Liver (tissue), 9 donors: Measurements from ENCODE around the gene HCK. TPM values are rescaled to one million over a fixed set of nuclear protein-coding genes. Genes with fewer than 3 reads are reported as not detected.

ENCODE experiments used
- DNase-seq: peaks from one replicate; pipeline ENCODE4 v3.0.0-alpha.2; 2017; ENCODE audit warnings: low spot score
- H3K27ac ChIP-seq, 2 donors: one replicate each; pipeline ENCODE4 v1.7.0; 2013; ENCODE audit warnings: inconsistent platforms in 2 of 2, low read length in 2 of 2, control low read depth in 1 of 2, low read depth in 1 of 2, mild to moderate bottlenecking in 1 of 2
- H3K27me3 ChIP-seq, 4 donors: one replicate each; pipeline versions ENCODE4 v1.6.1 to v1.7.0; 2013; ENCODE audit warnings: low read length in 3 of 4, inconsistent platforms in 1 of 4, mild to moderate bottlenecking in 1 of 4, moderate library complexity in 1 of 4; ENCODE audit not compliant: control insufficient read depth in 4 of 4, insufficient read depth in 4 of 4
- H3K36me3 ChIP-seq, 4 donors: one replicate each; pipeline versions ENCODE4 v1.6.1 to v1.7.0; 2013; ENCODE audit warnings: low read length in 3 of 4, mild to moderate bottlenecking in 3 of 4, low read depth in 1 of 4, moderate library complexity in 1 of 4; ENCODE audit not compliant: control insufficient read depth in 4 of 4, insufficient read depth in 3 of 4
- H3K4me1 ChIP-seq, 4 donors: one replicate each; pipeline versions ENCODE4 v1.6.1 to v1.7.0; 2013; ENCODE audit warnings: low read length in 3 of 4, mild to moderate bottlenecking in 3 of 4, moderate library complexity in 1 of 4; ENCODE audit not compliant: control insufficient read depth in 4 of 4, insufficient read depth in 4 of 4
- H3K4me3 ChIP-seq, 3 donors: one replicate each; pipeline versions ENCODE4 v1.6.1 to v1.7.0; 2013; ENCODE audit warnings: low read length in 3 of 3, control low read depth in 1 of 3, low read depth in 1 of 3, mild to moderate bottlenecking in 1 of 3
- H3K9ac ChIP-seq, 2 donors: one replicate each; pipeline ENCODE4 v1.7.0; 2013; ENCODE audit warnings: low read length in 2 of 2, mild to moderate bottlenecking in 2 of 2, moderate library complexity in 2 of 2, control low read depth in 1 of 2, low read depth in 1 of 2
- H3K9me3 ChIP-seq, 4 donors: one replicate each; pipeline versions ENCODE4 v1.6.1 to v1.7.0; 2013; ENCODE audit warnings: low read length in 3 of 4; ENCODE audit not compliant: control insufficient read depth in 4 of 4
- ATF3 ChIP-seq: IDR thresholded peaks from 2 replicates; pipeline ENCODE4 v1.6.1; 2016; ENCODE audit warnings: antibody characterized with exemption
- FOXA1 ChIP-seq: IDR thresholded peaks from 2 replicates; pipeline ENCODE4 v1.6.1; 2016; ENCODE audit warnings: antibody characterized with exemption
- GABPA ChIP-seq, 2 donors: IDR thresholded peaks in 1 of 2; conservative IDR thresholded peaks in 1 of 2; 2 replicates each; pipeline ENCODE4 v1.6.1; 2016; ENCODE audit warnings: antibody characterized with exemption in 2 of 2, mild to moderate bottlenecking in 1 of 2, moderate library complexity in 1 of 2
- HNF4A ChIP-seq, 2 donors: conservative IDR thresholded peaks; 2 replicates each; pipeline ENCODE4 v1.6.1; 2016; ENCODE audit warnings: antibody characterized with exemption in 2 of 2, mild to moderate bottlenecking in 2 of 2
- HNF4G ChIP-seq: IDR thresholded peaks from 2 replicates; pipeline ENCODE4 v1.6.1; 2016; ENCODE audit warnings: antibody characterized with exemption
- JUND ChIP-seq, 2 donors: IDR thresholded peaks; 2 replicates each; pipeline ENCODE4 v1.6.1; 2016; ENCODE audit warnings: antibody characterized with exemption in 2 of 2
- MAX ChIP-seq: IDR thresholded peaks from 2 replicates; pipeline ENCODE4 v1.6.1; 2016; ENCODE audit warnings: antibody characterized with exemption
- NR2F2 ChIP-seq: IDR thresholded peaks from 2 replicates; pipeline ENCODE4 v1.6.1; 2016; ENCODE audit warnings: antibody characterized with exemption
- RAD21 ChIP-seq, 2 donors: IDR thresholded peaks; 2 replicates each; pipeline ENCODE4 v1.6.1; 2016; ENCODE audit warnings: antibody characterized with exemption in 2 of 2, mild to moderate bottlenecking in 2 of 2
- REST ChIP-seq: IDR thresholded peaks from 2 replicates; pipeline ENCODE4 v1.6.1; 2016; ENCODE audit warnings: antibody characterized with exemption, mild to moderate bottlenecking
- RXRA ChIP-seq, 2 donors: IDR thresholded peaks; 2 replicates each; pipeline ENCODE4 v1.6.1; 2017 to 2018; ENCODE audit warnings: antibody characterized with exemption in 2 of 2, mild to moderate bottlenecking in 1 of 2
- TAF1 ChIP-seq: conservative IDR thresholded peaks from 2 replicates; pipeline ENCODE4 v1.6.1; 2016; ENCODE audit warnings: antibody characterized with exemption, mild to moderate bottlenecking
- YY1 ChIP-seq: IDR thresholded peaks from 2 replicates; pipeline ENCODE4 v1.6.1; 2016; ENCODE audit warnings: antibody characterized with exemption, mild to moderate bottlenecking
- ZBTB33 ChIP-seq: IDR thresholded peaks from 2 replicates; pipeline ENCODE4 v1.6.1; 2016; ENCODE audit warnings: antibody characterized with exemption
- WGBS: extraction: QIAGEN DNeasy Blood & Tissue Kit; methylation state at CpG from one replicate; pipeline ENCODE4 v1.1.7; 2013; 5-methylcytosine and 5-hydroxymethylcytosine counted together
- polyA plus RNA-seq, 2 donors: library from polyadenylated mRNA; stranded (reverse) in 1 of 2; unstranded in 1 of 2; fragments of 200-250 nt in 1 of 2; fragments of >200 nt in 1 of 2; fragmentation: Nextera tagmentation in 1 of 2; extraction: Ambion mirVana in 1 of 2; gene quantifications; one replicate each; pipeline versions ENCODE4 v1.2.1 to v1.2.3, GENCODE V29; 2013 to 2015
- total RNA-seq, 2 donors: library from RNA; depleted of rRNA; stranded (reverse); fragments of >200 nt; gene quantifications; one replicate each; pipeline ENCODE4 v1.2.3, GENCODE V29; 2014
- TF ChIP-seq, protein P1 (sequence below): fragments of 150-350 bp; IDR thresholded peaks from 2 replicates; pipeline ENCODE4 v1.5.1; 2017; ENCODE audit warnings: improper control_type of control experiment, low read depth, low read length; ENCODE audit not compliant: missing input control
- donor health status: healthy.
- donor health status: healthy.
- donor health status: healthy.
- donor health status: healthy.
- donor health status: healthy.

HCK gene
- total and polyA plus RNA-seq, 4 donors = 1.8 to 20.6 (median 10.2) TPM

DNA sequence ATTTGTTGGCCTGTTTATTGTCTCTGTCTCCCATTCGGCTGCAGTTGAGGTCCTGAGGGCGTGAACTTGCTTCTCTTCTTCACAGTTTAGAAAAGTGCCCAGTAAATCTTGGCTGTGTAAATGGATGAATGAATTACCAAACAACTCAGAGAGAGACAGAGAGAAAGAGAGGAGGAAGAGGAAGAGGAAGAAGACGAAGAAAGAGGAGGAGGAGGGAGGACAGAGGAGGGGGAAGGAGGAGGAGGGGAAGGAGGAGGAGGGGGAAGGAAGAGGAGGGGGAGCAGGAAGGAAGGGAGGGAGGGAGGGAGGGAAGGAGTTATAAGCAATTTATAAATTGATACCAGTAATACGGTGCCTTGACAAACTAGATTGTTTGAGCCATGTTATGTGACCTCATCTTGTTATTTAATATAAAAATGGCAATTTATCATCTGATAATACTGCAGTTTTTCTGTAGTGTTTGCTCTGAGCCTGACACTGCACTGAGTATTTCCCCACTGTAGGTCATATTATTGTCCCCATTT, 18.7 kb downstream of the HCK start:
- Histone ChIP-seq H3K9me3 (no peaks in the 10 kb centered on the region), H3K9ac (no peak overlapping the region), H3K4me1 (no peaks in the 10 kb centered on the region), H3K27me3 (no peaks in the 10 kb centered on the region), H3K27ac (no peak overlapping the region), H3K4me3 (no peak overlapping the region), H3K36me3 (no peaks in the 10 kb centered on the region)
- DNase-seq = no peak
- no peak for TF ChIP-seq FOXA1
- TF ChIP-seq HNF4G = no peak
- TF ChIP-seq REST = no peak
- no peak for TF ChIP-seq NR2F2
- TF ChIP-seq, protein P1, sequence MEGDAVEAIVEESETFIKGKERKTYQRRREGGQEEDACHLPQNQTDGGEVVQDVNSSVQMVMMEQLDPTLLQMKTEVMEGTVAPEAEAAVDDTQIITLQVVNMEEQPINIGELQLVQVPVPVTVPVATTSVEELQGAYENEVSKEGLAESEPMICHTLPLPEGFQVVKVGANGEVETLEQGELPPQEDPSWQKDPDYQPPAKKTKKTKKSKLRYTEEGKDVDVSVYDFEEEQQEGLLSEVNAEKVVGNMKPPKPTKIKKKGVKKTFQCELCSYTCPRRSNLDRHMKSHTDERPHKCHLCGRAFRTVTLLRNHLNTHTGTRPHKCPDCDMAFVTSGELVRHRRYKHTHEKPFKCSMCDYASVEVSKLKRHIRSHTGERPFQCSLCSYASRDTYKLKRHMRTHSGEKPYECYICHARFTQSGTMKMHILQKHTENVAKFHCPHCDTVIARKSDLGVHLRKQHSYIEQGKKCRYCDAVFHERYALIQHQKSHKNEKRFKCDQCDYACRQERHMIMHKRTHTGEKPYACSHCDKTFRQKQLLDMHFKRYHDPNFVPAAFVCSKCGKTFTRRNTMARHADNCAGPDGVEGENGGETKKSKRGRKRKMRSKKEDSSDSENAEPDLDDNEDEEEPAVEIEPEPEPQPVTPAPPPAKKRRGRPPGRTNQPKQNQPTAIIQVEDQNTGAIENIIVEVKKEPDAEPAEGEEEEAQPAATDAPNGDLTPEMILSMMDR = no peak
- no peak for TF ChIP-seq YY1
- no peak for TF ChIP-seq JUND (IDR thresholded peaks at IDR 0.05)
- WGBS = 48% methylated on average over 4 of the region's 4 CpGs

- H3K36me3 ChIP-seq = no peaks in the 10 kb centered on the region
- WGBS = 84% methylated on average over 17 of the region's 17 CpGs
- no peak overlapping the region for H3K9ac ChIP-seq
- no peak for TF ChIP-seq YY1
- TF ChIP-seq ZBTB33 = no peak
- no peak for TF ChIP-seq HNF4A (conservative IDR thresholded peaks at IDR 0.05)
- no peak for TF ChIP-seq GABPA (IDR thresholded peaks at IDR 0.05 in 1 of 2, conservative IDR thresholded peaks at IDR 0.05 in 1 of 2)
- no peak for TF ChIP-seq NR2F2
- no peak for TF ChIP-seq RXRA (IDR thresholded peaks at IDR 0.05)
- TF ChIP-seq ATF3 = no peak
- no peak for TF ChIP-seq REST
- TF ChIP-seq MAX = no peak
- no peak for TF ChIP-seq RAD21 (IDR thresholded peaks at IDR 0.05)
- TF ChIP-seq JUND (IDR thresholded peaks at IDR 0.05) = no peak
- TF ChIP-seq TAF1 = no peak
- H3K27ac ChIP-seq = no peak overlapping the region
- DNase-seq = no peak
- H3K4me1 ChIP-seq = no peaks in the 10 kb centered on the region
- no peak overlapping the region for H3K4me3 ChIP-seq
- no peaks in the 10 kb centered on the region for H3K9me3 ChIP-seq
- H3K27me3 ChIP-seq = no peaks in the 10 kb centered on the region
Observed at GRCh38 chr20:32071395-32072167, 19.5 kb downstream of the HCK start.
